CD1c-positive myeloid dendritic cell (primary cell): Measurements from ENCODE around the gene HIP1R.

ENCODE experiments used
- DNase-seq: peaks from one replicate; pipeline ENCODE4 v3.0.0-alpha.2; 2016; ENCODE audit errors: extremely low spot score

The HIP1R gene

DNA sequence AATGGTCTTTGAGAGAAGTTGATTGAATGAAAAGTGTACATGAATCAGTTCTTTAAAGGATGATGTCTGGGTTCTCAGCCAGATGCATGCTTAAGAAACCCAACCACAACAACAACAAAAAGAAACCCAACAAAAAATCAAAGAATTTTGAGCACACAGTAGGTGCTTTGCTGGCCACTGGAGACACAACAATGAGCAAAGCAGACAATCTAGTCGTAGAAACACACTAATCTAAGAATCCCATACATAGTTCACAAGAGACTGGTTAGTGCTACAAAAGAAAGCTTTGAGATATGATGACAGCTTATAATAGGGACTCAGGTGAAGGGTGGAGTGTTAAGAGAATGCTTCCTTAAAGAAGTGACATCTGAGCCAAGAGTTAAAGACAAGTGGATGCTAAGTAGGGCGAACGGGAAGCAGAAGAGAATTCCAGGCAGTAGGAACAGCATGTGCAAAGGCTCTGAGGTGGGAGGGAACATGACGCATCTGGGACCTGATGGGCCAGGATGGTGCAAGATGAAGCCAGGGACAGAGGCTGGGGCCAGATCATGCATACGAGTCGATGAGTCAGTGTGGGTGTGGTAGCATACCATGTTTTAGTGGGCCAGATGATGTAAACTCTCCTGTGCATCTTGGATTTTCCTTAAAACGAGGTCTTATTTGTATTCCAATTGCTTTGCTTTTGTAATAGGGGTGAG, 4.6 kb upstream of the HIP1R start:
- DNase-seq = peak; percentile 43

DNA sequence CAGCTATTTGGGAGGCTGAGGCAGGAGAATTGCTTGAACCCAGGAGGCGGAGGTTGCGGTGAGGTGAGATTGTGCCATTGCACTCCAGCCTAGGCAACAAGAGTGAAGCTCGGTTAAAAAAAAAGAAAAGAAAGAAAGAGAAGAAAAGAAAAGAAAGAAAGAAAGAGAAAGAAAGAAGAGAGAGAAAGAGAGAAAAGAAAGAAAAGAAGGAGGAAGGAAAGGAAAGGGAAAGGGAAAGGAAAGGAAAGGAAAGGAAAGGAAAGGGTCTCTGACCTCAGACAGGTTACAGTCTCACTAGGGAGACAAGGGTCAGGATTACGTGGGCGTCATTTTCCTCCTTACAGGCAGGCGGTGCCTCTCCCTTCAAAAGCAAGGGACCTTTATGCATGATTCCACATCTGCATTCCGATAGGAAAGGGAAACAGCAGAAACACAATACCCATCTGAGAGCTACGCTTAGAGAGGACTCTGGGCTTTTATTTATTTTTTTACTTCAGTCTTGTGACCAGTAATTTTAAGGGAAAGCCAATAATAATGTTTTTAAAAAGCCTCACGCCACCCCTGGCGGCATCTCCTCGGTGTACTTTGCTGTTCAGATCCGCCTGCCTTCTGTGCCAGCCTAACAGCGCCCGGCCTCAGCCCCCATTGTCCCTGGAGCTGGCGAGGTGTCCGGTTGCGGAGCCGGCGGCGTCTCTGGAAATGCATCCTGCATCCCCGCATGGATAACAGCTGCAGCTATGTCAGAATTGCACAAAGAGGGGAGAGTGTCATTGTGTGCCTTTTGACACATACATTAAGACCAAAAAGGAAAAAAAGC, 945 bp upstream of the HIP1R start:
- DNase-seq = peak; percentile 17

GRCh38 chr12:122835750-122836026, 431 bp downstream of the HIP1R start:
- DNase-seq = no peak

DNA sequence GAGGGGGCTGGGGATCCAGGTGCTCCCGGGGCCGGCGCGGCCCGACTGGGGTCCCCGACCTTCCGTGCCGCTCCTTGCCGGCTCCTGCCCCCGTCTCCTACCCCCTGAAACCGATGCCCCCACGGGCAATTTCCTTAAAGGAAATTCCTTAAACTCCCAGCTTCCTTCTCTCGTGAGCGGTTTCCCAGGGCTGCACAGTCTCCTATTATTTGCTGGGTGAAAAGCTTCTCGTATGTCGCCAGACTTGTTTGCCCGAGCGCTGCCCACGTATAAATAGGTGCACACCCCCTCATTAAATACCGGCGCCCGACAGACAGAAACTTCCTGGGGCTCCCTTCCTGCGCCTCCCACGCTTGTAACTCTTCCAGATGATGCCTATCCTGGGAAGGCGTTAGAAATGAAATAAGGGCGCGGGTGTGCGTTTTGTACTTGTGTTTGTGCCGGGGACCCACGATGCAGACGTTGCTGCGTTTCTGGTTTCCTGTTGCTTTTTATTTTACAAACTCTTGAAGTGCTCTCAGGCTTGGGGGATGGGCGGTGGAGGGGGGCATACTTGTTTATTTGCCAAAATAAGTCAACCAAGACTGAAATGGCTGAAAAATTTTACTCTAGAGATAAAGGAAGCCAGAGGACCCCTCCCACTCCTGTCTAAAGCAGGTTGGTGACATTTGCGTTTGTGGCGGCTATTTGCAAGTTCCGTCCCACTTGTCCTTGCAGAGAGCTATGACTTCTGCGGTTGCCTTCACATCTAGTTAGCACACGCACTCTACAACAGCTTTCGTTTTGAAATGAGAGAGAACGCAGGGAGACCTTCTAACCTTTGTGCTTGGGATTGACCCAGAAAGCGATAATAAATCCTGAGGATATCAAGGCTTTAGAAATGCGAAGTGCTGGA, 1.0 kb downstream of the HIP1R start:
- peak; percentile 61 for DNase-seq

DNA sequence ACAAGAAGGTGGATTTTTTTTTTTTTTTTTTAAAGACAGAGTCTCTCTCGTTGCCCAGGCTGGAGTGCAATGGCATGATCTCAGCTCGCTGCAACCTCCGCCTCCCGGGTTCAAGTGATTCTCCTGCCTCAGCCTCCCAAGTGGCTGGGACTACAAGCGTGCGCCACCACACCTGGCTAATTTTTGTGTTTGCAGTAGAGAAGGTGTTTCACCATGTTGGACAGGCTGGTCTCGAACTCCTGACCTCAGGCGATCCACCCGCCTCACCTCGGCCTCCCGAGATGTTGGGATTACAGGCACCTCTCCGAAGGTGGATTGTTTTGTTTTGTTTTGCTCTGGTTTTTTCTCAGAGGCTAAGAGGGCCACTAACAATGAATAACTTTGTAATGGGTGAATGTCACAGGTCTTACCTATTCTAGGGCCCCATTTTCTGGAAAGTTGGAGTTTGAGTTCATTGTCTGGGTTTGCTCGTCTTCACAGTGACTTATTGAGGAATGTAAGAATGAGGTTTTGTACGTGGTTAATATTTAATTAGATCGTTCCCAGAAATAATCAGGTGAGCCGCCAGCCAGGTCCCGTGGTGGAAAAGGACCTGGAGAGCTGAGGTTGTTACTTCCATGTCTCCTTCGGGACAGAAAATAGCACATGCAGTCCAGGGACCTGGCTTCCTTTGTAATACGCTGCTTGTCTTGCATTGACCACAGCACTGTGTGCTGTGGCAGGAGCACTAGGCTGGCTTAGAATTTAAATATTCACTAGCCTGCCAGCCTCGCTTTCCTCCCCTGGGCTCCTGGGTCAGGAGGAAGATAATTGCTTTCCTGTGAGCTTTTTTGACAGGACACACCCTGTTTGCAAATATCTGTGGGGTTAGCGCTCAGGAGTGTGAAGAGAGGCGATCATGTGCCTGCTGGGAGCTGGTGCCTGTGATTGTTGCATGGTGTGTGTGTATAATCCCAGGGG, 2.3 kb downstream of the HIP1R start:
- no peak for DNase-seq

GRCh38 chr12:122838841-122839240, 3.6 kb downstream of the HIP1R start:
- DNase-seq = no peak

DNA sequence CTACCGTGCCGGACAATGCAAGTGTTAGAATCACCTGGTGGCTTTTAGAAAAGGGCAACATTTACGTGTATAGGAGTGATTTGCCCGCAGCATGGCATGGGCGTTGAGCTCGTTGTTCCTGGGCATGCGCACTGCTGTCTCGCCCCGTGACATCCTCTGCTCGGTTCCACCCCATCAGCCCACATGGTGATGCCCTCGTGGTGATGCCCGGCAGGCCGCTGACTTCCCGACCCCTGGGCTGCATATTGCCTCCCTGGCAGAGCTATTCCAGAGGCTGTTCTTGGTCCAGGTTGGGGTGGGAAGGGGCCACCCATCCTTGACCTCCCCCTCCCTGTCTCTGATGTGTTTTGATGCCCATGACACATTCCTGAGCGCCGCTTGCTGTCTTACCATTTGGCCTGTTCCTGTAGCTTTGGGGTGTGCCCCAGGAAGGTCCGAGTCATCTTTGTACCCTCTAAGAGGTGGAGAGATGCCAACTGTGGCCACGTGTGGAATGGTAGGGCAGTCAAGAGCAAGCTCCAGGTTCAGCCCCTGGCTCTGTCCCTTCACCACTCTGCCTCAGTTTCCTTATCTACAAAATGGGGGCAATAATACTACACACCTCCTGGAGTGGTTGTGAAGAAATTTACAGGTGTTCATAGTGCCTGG, 4.8 kb downstream of the HIP1R start:
- DNase-seq = no peak

DNA sequence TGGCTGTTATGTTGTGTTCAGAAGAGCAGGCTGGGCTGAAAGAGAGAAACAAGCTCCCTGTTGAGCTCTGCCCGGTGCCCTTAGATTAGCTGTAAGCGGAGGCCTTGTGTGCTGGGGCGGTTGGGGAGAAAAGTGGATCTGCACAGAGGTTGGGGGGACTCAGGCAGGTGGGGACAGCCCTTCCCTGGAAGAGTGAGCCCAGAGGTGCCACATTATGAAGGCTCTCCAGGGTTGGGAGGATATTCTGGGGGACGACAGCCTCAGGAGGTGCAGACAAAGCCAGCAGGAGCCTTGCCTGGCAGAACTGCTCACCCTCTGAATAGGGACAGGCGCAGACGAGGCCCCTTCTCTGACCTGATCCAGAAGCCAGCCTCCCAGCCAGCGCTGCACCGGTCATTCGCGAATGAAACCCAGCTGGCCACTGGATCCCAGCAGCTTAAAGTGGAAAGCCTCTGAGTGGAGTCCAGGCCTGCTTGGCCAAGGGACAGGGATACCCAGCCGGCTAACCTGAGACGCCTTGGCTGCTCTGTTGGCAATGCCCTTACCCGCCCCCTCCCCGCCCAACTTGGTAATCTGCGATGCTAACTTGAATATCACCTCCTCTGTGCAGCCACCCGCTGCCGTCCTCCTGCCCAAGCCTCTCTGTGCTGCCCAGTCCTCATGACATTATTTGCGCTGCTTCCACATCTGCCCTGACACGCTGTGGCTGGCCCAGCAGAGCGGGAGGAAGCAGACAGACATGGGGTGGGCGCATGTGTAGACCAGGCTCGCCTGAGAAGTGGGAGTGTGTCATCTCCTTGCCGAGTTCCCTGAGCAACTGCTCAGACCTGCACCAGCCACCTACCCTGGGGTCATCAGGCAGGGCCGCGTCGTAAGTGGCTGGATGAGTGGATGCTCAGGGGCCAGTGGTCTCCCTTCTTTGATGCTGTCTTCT, 5.6 kb downstream of the HIP1R start:
- DNase-seq = no peak

GRCh38 chr12:122841544-122842321, 6.5 kb downstream of the HIP1R start:
- no peak for DNase-seq

- no peak for DNase-seq
Observed at GRCh38 chr12:122842505-122843405, 7.5 kb downstream of the HIP1R start.

- DNase-seq = no peak
Observed at GRCh38 chr12:122843455-122843854, 8.2 kb downstream of the HIP1R start.

DNA sequence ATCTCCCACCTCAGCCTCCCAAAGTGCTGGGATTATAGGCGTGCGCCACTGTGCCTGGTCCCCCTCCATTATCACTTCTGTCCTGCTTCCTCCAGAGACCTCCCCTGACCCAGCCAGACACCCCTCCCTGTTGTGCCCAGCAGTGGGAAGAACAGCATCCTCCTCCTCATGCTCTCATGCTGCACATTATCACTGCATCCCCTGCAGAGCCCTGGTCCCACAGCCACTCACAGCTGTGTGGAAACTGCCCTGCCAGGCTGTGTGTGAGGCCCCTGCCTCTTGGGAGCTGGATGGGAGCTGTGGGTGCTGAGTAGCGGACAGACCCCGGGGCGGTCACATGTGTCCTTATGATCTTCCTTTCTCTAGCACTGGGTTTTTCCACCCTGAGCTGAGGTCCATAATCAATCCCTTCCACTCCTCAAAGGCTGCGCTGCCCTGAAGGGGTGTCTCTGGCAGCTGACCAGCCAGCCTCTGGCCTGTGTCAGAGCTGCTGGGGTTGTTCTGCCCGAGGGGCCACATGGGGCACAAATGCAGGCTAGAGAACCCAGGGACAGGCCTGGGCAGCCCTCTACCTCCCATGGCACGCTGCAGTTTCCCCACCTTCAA, 9.2 kb downstream of the HIP1R start:
- no peak for DNase-seq

GRCh38 chr12:122845041-122845864, 10.0 kb downstream of the HIP1R start:
- no peak for DNase-seq

DNA sequence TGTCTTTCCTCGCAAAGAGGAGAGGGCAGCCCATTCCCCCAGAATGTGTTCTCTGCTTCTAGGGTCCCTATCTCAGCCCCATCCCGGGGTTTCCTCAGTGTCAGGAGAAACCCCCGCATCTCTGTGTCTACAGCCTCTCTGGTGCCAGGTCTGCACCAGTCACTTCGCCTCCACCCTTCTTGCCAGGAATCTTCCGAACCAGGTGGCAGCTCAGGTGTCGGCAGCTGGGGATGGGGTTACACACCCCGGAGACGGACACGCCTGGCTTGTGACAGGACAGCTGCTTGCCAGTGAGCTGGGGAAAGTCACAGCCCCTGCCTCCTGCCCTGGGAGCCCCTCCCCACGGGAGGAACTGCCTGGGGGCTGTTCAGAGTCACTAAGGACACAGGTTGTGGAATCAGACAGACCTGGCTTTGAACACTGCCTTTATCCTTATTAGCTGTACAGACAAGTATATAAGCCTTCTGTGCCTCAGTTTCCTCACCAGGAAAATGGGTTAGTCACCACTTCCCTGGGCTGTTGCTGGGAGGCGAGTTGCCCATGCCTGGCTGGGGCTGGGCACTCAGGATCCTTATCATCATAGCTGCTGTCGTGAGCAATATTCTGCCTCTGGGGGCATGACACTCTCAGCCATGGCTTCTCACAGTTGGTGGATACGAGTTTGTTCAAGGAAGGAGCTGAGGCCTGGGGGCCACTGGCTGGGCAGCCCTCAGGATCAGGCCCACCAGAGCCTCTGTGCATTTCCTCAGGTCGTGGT, 10.8 kb downstream of the HIP1R start:
- DNase-seq = no peak

GRCh38 chr12:122846622-122847515, 11.6 kb downstream of the HIP1R start:
- DNase-seq = no peak
